ENCODE measurements around the gene LHX3. TPM values are rescaled to one million over a fixed set of nuclear protein-coding genes. Genes with fewer than 3 reads are reported as not detected.

The LHX3 gene
- total RNA-seq, 4 donors from 2014 or later = not detected

GRCh38 chr9:136202454-136203407 is 2.2 kb downstream of the LHX3 start:
- Histone ChIP-seq H3K4me1 (peaks cover 0 to 8% of the 10 kb centered on the region in 2 donors), H3K27ac (no peak overlapping the region), H3K4me3 (no peak overlapping the region), H3K27me3 (peaks cover 8 to 37% of the 10 kb centered on the region in 2 donors), H3K9me3 (no peaks in the 10 kb centered on the region), H3K36me3 (no peaks in the 10 kb centered on the region)
- TF ChIP-seq POLR2A (IDR thresholded peaks at IDR 0.05) = no peak
- TF ChIP-seq, protein P1, sequence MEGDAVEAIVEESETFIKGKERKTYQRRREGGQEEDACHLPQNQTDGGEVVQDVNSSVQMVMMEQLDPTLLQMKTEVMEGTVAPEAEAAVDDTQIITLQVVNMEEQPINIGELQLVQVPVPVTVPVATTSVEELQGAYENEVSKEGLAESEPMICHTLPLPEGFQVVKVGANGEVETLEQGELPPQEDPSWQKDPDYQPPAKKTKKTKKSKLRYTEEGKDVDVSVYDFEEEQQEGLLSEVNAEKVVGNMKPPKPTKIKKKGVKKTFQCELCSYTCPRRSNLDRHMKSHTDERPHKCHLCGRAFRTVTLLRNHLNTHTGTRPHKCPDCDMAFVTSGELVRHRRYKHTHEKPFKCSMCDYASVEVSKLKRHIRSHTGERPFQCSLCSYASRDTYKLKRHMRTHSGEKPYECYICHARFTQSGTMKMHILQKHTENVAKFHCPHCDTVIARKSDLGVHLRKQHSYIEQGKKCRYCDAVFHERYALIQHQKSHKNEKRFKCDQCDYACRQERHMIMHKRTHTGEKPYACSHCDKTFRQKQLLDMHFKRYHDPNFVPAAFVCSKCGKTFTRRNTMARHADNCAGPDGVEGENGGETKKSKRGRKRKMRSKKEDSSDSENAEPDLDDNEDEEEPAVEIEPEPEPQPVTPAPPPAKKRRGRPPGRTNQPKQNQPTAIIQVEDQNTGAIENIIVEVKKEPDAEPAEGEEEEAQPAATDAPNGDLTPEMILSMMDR (IDR thresholded peaks at IDR 0.05) = no peak
- intact Hi-C loops (cut with DNase I; ENCODE audit: low total_unique reads) = no loop called here
- no peak for DNase-seq

DNA sequence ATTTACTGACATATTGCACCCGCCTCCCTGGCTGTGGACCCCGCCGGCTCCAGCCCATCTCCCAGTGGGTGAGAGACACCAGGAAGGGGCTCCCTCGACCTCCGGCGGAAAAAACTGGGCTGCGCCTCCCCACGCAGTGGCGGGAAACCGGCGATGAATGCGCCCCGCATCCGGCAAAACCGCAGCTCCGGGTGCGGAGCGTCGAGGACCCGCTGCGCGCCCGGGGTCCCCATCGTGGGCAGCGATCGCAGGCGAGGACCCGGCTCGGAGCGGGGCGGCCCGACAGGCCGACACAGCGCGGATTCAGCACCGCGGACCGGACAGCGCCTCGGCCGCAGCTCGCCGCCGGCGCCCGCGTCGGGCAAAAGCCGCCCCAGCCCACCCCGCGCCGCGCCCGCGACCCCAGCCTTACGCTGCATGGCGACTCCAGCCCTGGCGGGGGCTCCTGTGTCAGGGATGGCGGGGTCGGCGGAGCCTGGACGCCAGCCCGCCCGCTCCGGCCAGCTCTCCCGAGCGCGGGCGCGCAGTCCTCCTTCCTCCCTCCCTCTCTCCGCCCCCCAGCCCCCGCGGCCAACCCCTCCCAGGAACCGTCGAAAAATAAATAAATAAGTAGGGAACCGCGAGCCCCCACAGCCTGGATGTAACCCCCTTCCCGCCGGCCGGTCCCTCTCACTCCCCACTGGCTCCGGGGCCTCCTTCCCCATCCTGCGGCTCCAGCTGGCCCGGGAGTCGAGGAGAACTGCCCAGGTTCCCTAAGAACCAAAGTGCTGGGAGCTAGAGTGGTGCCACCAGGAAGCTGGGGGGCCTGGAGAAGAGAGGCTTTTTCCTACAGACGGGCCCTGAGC is 3.1 kb downstream of the LHX3 start:
- Histone ChIP-seq H3K36me3 (no peaks in the 10 kb centered on the region), H3K4me1 (peaks cover 0 to 8% of the 10 kb centered on the region in 2 donors), H3K27ac (no peak overlapping the region), H3K4me3 (no peak overlapping the region), H3K27me3 (peaks cover 8 to 45% of the 10 kb centered on the region in 2 donors), H3K9me3 (no peaks in the 10 kb centered on the region)
- DNase-seq = no peak
- intact Hi-C loops (cut with DNase I; ENCODE audit: low total_unique reads) = no loop called here
- TF ChIP-seq POLR2A (IDR thresholded peaks at IDR 0.05) = no peak
- TF ChIP-seq, protein P1 (IDR thresholded peaks at IDR 0.05) = no peak

DNA sequence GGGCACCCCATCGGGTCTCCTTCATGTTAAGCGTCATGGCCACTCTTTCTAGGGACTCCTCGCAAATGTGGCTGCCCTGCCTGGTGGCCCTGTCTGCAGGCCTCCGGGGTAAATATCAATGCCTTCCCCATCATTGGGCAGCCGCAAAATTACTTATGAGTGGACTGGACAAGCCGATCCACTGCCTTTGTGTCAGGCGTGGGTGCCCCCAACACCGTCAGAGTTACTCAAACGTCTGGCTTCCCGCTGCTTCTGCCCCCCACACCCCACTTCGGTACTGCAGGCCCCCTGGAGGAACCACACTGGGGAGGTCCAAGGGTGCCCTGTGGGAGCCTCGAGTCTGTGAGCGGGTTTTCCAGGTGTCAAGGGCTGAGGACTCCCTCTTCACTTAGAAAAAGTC is 3.8 kb downstream of the LHX3 start:
- Histone ChIP-seq H3K27ac (no peak overlapping the region), H3K36me3 (no peaks in the 10 kb centered on the region), H3K4me1 (peaks cover 0 to 8% of the 10 kb centered on the region in 2 donors), H3K9me3 (no peaks in the 10 kb centered on the region), H3K4me3 (no peak overlapping the region), H3K27me3 (peaks cover 8 to 50% of the 10 kb centered on the region in 2 donors)
- DNase-seq = no peak
- intact Hi-C loops (cut with DNase I; ENCODE audit: low total_unique reads) = no loop called here
- TF ChIP-seq, protein P1 (IDR thresholded peaks at IDR 0.05) = no peak
- TF ChIP-seq POLR2A (IDR thresholded peaks at IDR 0.05) = no peak

DNA sequence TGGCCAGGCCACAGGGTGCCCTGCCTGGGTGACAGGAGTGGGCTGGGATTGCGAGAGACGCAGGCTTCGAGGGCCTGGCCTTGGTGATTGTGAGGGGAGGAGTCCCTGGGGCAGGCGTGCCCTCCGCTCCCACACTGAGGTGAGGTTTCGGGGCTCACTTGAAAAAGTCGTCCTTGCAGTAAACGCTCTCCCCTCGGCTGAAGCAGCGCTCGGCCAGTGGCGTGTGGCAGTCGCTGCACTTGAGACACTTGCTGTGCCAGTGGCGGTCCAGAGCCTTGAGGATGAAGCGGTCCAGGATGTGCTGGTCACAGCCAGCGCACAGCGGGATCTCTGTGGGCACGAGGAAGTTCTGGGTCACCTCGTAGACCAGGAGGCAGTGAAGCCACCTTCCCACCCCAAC is 4.5 kb downstream of the LHX3 start:
- TF ChIP-seq, protein P1 (IDR thresholded peaks at IDR 0.05) = no peak
- TF ChIP-seq POLR2A (IDR thresholded peaks at IDR 0.05) = no peak
- intact Hi-C loops (cut with DNase I; ENCODE audit: low total_unique reads) = no loop called here
- Histone ChIP-seq H3K27ac (no peak overlapping the region), H3K36me3 (no peaks in the 10 kb centered on the region), H3K9me3 (no peaks in the 10 kb centered on the region), H3K27me3 (peaks cover 8 to 56% of the 10 kb centered on the region in 2 donors), H3K4me1 (peaks cover 0 to 8% of the 10 kb centered on the region in 2 donors), H3K4me3 (no peak overlapping the region)
- DNase-seq = no peak

Measured in uterus (tissue), 4 donors.